ENCODE results near the gene YAP1. TPM values are rescaled to one million over a fixed set of nuclear protein-coding genes. Genes with fewer than 3 reads are reported as not detected.
"Not testable (repeated sequence)": the region's sequence is repeated elsewhere in the genome, so short reads cannot be mapped to it uniquely, and the experiment has no call there.

YAP1 gene
- total and polyA plus RNA-seq, 2 experiments from 2014 or later, result 11.9 to 136 TPM

DNA sequence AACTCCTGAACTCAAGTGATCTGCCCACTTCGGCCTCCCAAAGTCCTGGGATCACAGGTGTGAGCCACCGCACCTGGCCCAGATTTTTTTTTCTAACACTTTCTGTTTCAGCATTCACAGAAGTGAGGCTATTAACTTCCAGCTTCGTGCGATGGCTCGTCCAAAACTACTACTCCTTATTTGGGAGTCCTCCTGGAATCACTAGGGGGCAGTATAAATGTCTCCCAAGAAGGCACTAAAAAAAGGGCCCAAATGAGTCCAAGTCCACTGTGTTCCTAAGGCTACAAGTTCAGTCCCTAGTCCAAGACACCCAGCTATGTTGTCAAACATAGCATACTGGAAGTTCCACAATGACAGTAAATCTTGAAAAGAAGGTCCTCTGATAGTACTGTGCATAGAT lies 143.8 kb downstream of the YAP1 start:
- H3K79me2 ChIP-seq (ENCODE audit: insufficient read depth), result no peaks in the 10 kb centered on the region
- no peaks in the 10 kb centered on the region for H4K20me1 ChIP-seq (ENCODE audit: insufficient read depth)
- no peaks in the 10 kb centered on the region for H3K9me3 ChIP-seq (ENCODE audit: low read depth)
- no peak overlapping the region for H3K9ac ChIP-seq
- TF ChIP-seq EZH2phosphoT487 (IDR thresholded peaks at IDR 0.05; ENCODE audit: insufficient read depth, low read depth) (no peak), EZH2 (IDR thresholded peaks at IDR 0.05; ENCODE audit: insufficient read depth, poor library complexity, severe bottlenecking) (no peak)
- H3F3A ChIP-seq (ENCODE audit: insufficient read depth), result peaks cover 15% of the 10 kb centered on the region
- no peaks in the 10 kb centered on the region for H3K9me2 ChIP-seq (ENCODE audit: insufficient read depth)
- no peak overlapping the region for H3K4me2 ChIP-seq (ENCODE audit: unreplicated experiment)
- H3K4me1 ChIP-seq (ENCODE audit: insufficient read depth), result peaks cover 29% of the 10 kb centered on the region
- DNase-seq, result peak; percentile 32
- H3K27ac ChIP-seq, result no peak overlapping the region
- H2AFZ ChIP-seq, result no peak overlapping the region
- 96 to 98% methylated on average over 5 of the region's 5 CpGs for WGBS, 2 experiments (ENCODE audit: low coverage in 1 of 2, low lambda C conversion rate in 2 of 2, missing lambda C conversion rate in 2 of 2)
- H3K4me3 ChIP-seq, result no peak overlapping the region
- H3K36me3 ChIP-seq (ENCODE audit: low read depth), result no peaks in the 10 kb centered on the region
- in situ Hi-C loops (cut with MboI), result no loop called here
- H3K27me3 ChIP-seq (replicated peaks; ENCODE audit: insufficient read depth), result no peaks in the 10 kb centered on the region

GRCh38 chr11:102256251-102256650 lies 146.0 kb downstream of the YAP1 start:
- no peak for TF ChIP-seq EZH2phosphoT487 (IDR thresholded peaks at IDR 0.05; ENCODE audit: insufficient read depth, low read depth)
- no peak for TF ChIP-seq EZH2 (IDR thresholded peaks at IDR 0.05; ENCODE audit: insufficient read depth, poor library complexity, severe bottlenecking)
- Histone ChIP-seq H3K36me3 (ENCODE audit: low read depth) (no peaks in the 10 kb centered on the region), H3K4me1 (ENCODE audit: insufficient read depth) (peaks cover 29% of the 10 kb centered on the region), H3K4me3 (no peak overlapping the region), H3K9ac (no peak overlapping the region), H3K79me2 (ENCODE audit: insufficient read depth) (no peaks in the 10 kb centered on the region), H3K27ac (peak overlapping the region; percentile 27), H3K9me2 (ENCODE audit: insufficient read depth) (no peaks in the 10 kb centered on the region), H3F3A (ENCODE audit: insufficient read depth) (peaks cover 15% of the 10 kb centered on the region), H2AFZ (peak overlapping the region; percentile 74), H3K9me3 (ENCODE audit: low read depth) (no peaks in the 10 kb centered on the region), H4K20me1 (ENCODE audit: insufficient read depth) (no peaks in the 10 kb centered on the region), H3K27me3 (replicated peaks; ENCODE audit: insufficient read depth) (no peaks in the 10 kb centered on the region), H3K4me2 (ENCODE audit: unreplicated experiment) (peak overlapping the region; percentile 35)
- DNase-seq, result peak; percentile 80
- 33 to 34% methylated on average over 4 of the region's 4 CpGs for WGBS, 2 experiments (ENCODE audit: low coverage in 1 of 2, low lambda C conversion rate in 2 of 2, missing lambda C conversion rate in 2 of 2)
- in situ Hi-C loops (cut with MboI), result no loop called here

DNA sequence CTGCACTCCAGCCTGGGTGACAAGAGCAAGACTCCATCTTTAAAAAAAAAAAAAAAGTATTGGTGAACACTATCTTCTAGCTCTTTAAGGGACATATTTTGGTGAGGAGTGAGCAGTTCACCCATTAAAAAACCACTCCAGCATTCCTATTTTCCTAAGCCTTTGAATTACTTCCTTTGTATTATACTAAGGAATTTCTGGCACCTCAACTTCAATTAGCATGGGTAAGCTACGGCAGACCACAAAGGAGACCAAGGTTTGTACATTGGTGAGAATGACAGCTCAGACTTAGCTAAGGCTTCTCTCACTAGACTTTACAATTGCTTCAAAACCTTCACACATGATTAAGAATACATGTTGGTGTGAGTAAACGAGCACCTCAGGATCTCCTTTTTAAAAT lies 150.0 kb downstream of the YAP1 start:
- 74 to 88% methylated on average over 2 of the region's 2 CpGs for WGBS, 2 experiments (ENCODE audit: low coverage in 1 of 2, low lambda C conversion rate in 2 of 2, missing lambda C conversion rate in 2 of 2)
- Histone ChIP-seq H3K4me1 (ENCODE audit: insufficient read depth) (peaks cover 11% of the 10 kb centered on the region), H3K79me2 (ENCODE audit: insufficient read depth) (no peaks in the 10 kb centered on the region), H3K4me3 (no peak overlapping the region), H2AFZ (no peak overlapping the region), H3K27me3 (replicated peaks; ENCODE audit: insufficient read depth) (no peaks in the 10 kb centered on the region), H3K27ac (no peak overlapping the region), H3K9ac (no peak overlapping the region), H3K9me3 (ENCODE audit: low read depth) (no peaks in the 10 kb centered on the region), H3K4me2 (ENCODE audit: unreplicated experiment) (no peak overlapping the region), H3K9me2 (ENCODE audit: insufficient read depth) (no peaks in the 10 kb centered on the region), H3K36me3 (ENCODE audit: low read depth) (no peaks in the 10 kb centered on the region), H3F3A (ENCODE audit: insufficient read depth) (no peaks in the 10 kb centered on the region; the same call in 1 of the 2 replicates), H4K20me1 (ENCODE audit: insufficient read depth) (no peaks in the 10 kb centered on the region)
- no peak for DNase-seq
- in situ Hi-C loops (cut with MboI), result no loop called here
- TF ChIP-seq EZH2phosphoT487 (IDR thresholded peaks at IDR 0.05; ENCODE audit: insufficient read depth, low read depth) (no peak), EZH2 (IDR thresholded peaks at IDR 0.05; ENCODE audit: insufficient read depth, poor library complexity, severe bottlenecking) (no peak)

DNA sequence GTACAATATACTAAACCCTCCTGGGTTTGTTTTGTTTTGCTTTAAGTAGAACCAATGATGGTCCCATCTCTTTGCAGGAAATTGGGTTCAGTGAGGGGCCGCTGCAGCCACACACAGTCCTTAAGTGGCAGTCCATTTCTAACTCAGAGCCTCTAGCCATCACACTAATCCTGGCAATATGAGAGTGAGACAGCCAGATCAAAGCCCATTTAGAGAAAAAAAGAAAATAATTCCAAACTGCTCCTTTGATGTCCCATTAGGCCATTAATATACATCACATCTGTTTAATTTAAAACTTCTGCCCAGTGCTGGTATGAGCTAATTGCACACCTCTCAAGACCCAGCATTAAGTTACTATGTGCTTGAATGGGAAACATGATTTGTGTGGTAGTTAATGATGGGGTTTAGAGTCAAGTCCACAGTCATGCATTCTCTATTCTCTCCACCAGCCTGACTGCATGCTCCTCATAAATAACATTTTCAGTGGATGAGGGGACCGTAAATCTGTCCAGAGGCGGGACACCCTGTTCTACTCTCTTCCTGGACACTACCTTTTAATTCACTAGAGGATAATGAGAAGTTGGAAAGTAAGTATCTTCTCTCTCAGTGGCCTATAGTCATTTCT lies 153.2 kb downstream of the YAP1 start:
- no peak for DNase-seq
- 88 to 97% methylated on average over 3 of the region's 3 CpGs for WGBS, 2 experiments (ENCODE audit: low coverage in 1 of 2, low lambda C conversion rate in 2 of 2, missing lambda C conversion rate in 2 of 2)
- Histone ChIP-seq H3K36me3 (ENCODE audit: low read depth) (no peaks in the 10 kb centered on the region), H4K20me1 (ENCODE audit: insufficient read depth) (no peaks in the 10 kb centered on the region), H3K27me3 (replicated peaks; ENCODE audit: insufficient read depth) (no peaks in the 10 kb centered on the region), H2AFZ (no peak overlapping the region), H3K4me2 (ENCODE audit: unreplicated experiment) (no peak overlapping the region), H3F3A (ENCODE audit: insufficient read depth) (peaks cover 27% of the 10 kb centered on the region), H3K9me2 (ENCODE audit: insufficient read depth) (no peaks in the 10 kb centered on the region), H3K27ac (no peak overlapping the region), H3K79me2 (ENCODE audit: insufficient read depth) (no peaks in the 10 kb centered on the region), H3K9ac (no peak overlapping the region), H3K4me3 (no peak overlapping the region), H3K9me3 (ENCODE audit: low read depth) (no peaks in the 10 kb centered on the region), H3K4me1 (ENCODE audit: insufficient read depth) (peaks cover 24% of the 10 kb centered on the region)
- in situ Hi-C loops (cut with MboI), result no loop called here
- TF ChIP-seq EZH2phosphoT487 (IDR thresholded peaks at IDR 0.05; ENCODE audit: insufficient read depth, low read depth) (no peak), EZH2 (IDR thresholded peaks at IDR 0.05; ENCODE audit: insufficient read depth, poor library complexity, severe bottlenecking) (no peak)

- Histone ChIP-seq H3F3A (ENCODE audit: insufficient read depth) (peaks cover 36% of the 10 kb centered on the region), H3K4me1 (ENCODE audit: insufficient read depth) (peaks cover 34% of the 10 kb centered on the region)
- H3K27me3 ChIP-seq (replicated peaks; ENCODE audit: insufficient read depth); H3K9ac ChIP-seq; H4K20me1 ChIP-seq (ENCODE audit: insufficient read depth); H3K36me3 ChIP-seq (ENCODE audit: low read depth); H3K27ac ChIP-seq; H3K9me2 ChIP-seq (ENCODE audit: insufficient read depth); H3K9me3 ChIP-seq (ENCODE audit: low read depth); H3K4me3 ChIP-seq; H2AFZ ChIP-seq; in situ Hi-C loops (cut with MboI); H3K79me2 ChIP-seq (ENCODE audit: insufficient read depth); H3K4me2 ChIP-seq (ENCODE audit: unreplicated experiment); DNase-seq: not testable (repeated sequence)
- WGBS, 2 experiments (ENCODE audit: low coverage in 1 of 2, low lambda C conversion rate in 2 of 2, missing lambda C conversion rate in 2 of 2), result 92 to 95% methylated on average over 5 of the region's 5 CpGs
Observed at GRCh38 chr11:102264704-102265103, 154.5 kb downstream of the YAP1 start.
